SKM-1 treated with dmso at 0.1 percent for 144 hours (cell line): ENCODE data around the gene PI4K2A.
A peak's percentile ranks its signal among the peaks of the same experiment; 100 is the strongest.
"Not testable (repeated sequence)": the region's sequence is repeated elsewhere in the genome, so short reads cannot be mapped to it uniquely, and the experiment has no call there.

ENCODE experiments used
- DNase-seq: peaks from one replicate; lab custom pipeline; 2025; ENCODE audit not compliant: unreplicated experiment; lab: John Stamatoyannopoulos, UW

The PI4K2A gene

DNA sequence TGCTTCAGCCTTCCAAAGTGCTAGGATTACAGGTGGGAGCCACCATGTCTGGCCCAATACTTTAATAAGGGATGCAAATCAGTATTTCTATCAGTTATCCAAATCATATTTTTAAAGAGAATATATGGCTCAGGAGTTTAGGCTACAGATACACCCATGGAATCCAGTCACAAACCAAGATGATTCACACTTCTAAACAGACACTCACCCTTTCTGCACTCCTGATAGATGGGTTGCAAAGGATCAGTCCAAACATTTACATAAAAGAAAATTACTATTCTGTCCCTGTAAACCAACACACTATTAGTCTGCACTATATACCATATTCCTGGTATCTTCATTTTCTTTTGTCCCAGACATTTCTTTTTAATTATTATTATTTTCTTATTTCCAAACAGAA, 9.4 kb upstream of the PI4K2A start:
- DNase-seq: no peak

- DNase-seq: peak; percentile 86
These were observed 7.3 kb upstream of the PI4K2A start, which contains the start of gene MORN4 for GRCh38 chr10:97632949-97633884. MORN4 (minus strand) TSS chr10:97633500; CDS start chr10:97619653, 13,847 bp downstream.

DNA sequence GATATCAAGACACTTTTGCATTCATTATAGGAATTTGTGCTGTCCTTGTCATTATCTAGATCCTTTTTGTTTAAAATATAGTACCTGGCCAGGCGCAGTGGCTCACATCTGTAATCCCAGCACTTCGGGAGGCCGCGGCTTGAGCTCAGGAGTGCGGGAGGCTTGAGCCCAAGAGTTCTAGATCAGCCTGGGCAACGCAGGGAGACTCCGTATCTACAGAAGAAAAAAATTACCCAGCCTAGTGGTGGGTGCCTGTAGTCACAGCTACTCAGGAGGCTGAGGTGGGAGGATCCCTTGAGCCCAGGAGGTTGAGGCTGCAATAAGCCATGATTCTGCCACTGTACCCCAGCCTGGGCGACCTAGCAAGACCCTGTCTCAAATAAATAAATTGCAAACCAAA, 6.5 kb upstream of the PI4K2A start:
- peak; percentile 28 for DNase-seq

GRCh38 chr10:97635577-97635976, 4.9 kb upstream of the PI4K2A start:
- no peak for DNase-seq

- not testable (repeated sequence) for DNase-seq
These were observed 1.4 kb upstream of the PI4K2A start for GRCh38 chr10:97639090-97639489.

GRCh38 chr10:97640868-97641811, 669 bp downstream of the PI4K2A start:
- no peak for DNase-seq

DNA sequence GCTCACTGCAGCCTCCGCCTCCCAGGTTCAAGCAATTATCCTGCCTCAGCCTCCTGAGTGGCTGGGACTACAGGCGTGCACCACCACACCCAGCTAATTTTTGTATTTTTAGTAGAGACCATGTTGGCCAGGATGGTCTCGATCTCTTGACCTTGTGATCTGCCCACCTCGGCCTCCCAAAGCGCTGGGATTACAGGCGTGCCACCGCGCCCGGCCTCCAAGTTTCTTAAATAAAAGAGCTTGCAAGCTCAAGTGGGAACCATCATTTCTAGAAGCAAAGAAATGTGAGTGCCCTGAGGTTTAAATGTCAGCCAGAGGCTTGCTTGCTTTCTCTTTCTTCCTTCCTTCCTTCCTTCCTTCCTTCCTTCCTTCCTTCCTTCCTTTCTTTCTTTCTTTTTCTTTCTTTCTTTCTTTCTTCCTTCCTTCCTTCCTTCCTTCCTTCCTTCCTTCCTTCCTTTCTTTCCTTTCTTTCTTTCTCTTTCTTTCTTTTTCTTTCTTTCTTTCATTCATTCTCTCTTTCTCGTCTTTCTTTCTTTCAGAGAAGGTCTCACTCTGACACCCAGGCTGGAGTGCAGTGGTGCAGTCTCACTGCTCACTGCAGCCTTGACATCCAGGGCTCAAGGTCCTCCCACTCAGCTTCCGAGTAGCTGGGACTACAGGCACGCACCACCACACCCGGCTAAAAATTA, 2.1 kb downstream of the PI4K2A start:
- DNase-seq: not testable (repeated sequence)

DNA sequence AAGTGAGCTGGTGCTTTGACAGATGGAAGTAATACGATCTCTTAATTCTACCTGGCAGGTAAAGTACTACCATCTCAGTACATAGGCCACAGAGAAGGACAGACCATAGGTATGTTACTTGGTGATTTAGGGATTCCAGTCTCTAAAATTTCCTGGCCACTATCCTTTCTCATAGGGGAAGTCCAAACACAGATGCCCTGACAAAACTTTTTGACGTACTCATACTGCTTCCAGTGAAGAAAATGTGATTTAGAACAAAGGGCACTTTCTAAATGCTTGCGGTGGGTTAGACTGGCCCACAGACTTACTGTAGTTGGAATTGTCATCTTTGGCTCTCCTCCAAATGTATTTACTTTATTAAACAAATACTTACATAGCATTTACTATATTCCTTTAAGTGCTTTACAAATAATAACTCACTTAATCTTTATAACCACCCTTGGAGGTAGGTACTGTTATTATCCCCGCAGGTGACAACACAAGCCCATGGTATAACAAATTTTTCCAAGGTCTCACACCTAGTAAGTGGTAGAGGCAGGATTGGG, 3.0 kb downstream of the PI4K2A start:
- DNase-seq: no peak

DNA sequence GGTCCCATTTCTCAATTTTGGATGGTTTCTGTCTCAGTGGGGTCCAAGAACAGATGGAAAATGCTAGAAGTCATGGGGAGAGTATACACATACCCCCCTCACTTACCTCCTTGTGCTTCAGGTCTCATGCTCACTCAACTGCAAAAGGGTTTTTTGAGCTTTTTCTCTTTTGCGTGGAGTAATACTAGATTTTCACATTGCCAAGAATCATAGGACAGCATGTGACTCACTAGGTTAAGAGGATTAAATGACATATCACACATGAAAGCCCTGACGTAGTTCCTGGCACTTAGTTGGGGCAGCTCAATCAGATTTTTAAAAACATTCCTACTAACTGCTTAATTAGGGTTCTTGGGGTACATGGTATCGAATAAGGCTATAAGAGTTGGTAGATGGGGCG, 4.5 kb downstream of the PI4K2A start:
- DNase-seq: no peak

DNA sequence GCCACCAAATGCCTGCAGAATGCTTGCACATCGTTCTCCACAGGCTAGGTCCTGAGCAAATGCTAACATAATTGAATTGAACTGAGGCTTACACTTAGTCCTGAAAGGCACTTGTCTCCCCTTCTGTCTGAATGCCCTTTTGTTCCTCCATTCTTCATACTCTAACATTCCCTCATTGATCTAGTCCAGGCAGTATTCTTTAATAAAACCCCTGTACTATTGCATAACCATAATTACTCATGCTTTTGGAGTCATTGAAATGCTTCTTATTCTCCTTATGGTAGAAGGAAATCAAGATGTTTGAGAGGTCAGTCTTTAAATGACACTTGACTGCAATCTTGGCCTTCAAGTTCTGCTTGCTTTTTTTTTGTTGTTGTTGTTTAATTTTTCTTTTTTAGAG, 7.1 kb downstream of the PI4K2A start:
- DNase-seq: no peak

GRCh38 chr10:97648562-97649404, 8.3 kb downstream of the PI4K2A start:
- DNase-seq: no peak

DNA sequence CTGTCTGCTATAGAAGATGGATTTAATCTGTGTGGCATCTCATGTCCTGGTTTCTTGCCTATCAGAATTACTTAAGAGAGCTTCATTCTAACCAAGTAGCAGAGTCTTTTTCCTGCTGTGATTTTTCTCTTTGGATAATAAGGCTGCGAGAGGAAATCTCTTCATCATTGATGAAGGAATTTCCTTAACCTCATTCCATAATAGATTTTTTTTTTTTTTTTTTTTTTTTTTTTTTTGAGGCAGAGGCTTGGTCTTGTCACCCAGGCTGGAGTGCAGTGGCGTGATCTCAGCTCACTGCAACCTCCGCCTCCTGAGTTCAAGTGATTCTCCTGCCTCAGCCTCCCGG, 8.9 kb downstream of the PI4K2A start:
- DNase-seq: not testable (repeated sequence)

- DNase-seq: no peak
These were observed 10.3 kb downstream of the PI4K2A start for GRCh38 chr10:97650726-97651125.

DNA sequence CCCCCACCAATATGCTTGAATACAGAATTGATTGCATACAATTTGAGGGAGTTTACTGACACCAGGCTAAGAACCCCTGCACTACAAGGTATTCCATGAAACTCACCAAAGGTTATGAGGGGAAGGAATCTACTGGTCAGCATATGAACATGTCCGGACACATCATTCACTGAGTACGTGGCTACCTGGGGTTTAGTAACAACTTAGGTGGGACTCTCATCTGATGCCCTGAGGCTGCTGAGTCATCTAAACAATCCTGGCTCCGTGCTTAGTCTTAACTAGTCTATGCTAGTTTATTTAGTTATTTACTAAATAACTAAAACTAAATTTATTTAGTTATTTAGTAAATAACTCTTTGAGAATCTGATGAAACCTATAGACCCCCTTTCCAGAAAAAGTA, 11.3 kb downstream of the PI4K2A start:
- no peak for DNase-seq

GRCh38 chr10:97656777-97657176, 16.3 kb downstream of the PI4K2A start:
- DNase-seq: no peak

DNA sequence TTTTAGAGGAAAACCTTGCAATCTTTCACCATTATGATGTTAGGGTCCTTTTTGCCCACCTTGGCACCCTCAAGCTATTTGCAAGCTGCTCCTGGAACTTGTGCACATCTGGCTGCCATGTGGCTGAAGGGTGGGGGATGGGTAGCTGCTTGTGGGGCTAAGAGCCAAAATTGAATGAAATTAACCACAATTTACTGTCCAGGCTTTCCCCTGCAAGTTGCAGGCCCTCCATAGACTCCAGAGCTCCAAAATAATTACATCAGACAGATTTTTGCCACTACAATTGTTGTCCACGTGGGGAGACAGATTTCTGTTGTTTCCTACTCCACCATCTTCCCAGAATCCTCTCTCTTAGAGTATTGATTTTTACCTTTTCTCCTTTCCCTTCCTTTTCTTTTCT, 19.1 kb downstream of the PI4K2A start:
- no peak for DNase-seq

- DNase-seq: no peak
These were observed 23.9 kb downstream of the PI4K2A start for GRCh38 chr10:97664282-97664850.

- DNase-seq: no peak
These were observed 26.5 kb downstream of the PI4K2A start for GRCh38 chr10:97666992-97667391.

DNA sequence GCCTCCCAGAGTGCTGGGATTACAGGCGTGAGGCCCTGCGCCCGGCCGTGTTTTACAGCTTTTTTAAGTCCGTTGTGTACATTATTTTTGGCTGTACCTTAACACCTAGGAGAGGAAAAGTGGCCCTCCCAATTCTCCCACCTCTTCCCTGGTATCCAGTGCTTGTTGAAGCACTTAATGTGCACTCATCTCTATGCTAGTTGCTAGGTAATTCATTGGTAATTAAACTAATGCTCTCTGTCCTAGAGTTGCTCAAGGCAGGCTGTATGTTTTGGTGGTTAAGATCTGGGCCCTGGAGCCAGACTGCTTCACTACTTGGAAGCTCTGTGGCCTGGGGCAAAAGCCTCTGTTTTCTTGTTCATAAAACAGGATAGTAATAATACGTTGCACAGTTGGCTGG, 27.0 kb downstream of the PI4K2A start:
- DNase-seq: no peak

GRCh38 chr10:97669571-97669970, 29.1 kb downstream of the PI4K2A start:
- no peak for DNase-seq
